Hematopoietic multipotent progenitor cell (in vitro differentiated cells): ENCODE measurements around the gene LETM1. TPM values are rescaled to one million over a fixed set of nuclear protein-coding genes. Genes with fewer than 3 reads are reported as not detected.

Source experiments
- DNase-seq, 3 donors: peaks; one replicate each; pipeline ENCODE4 v3.0.0-alpha.2; 2011 to 2015; ENCODE audit warnings: low read depth in 2 of 3, low spot score in 2 of 3
- total RNA-seq: library from RNA; depleted of rRNA; stranded (reverse); fragments of >200 nt; gene quantifications from one replicate; pipeline ENCODE4 v1.2.3, GENCODE V29; 2012

The LETM1 gene
- total RNA-seq, 1 donor = 75.9 TPM

DNA sequence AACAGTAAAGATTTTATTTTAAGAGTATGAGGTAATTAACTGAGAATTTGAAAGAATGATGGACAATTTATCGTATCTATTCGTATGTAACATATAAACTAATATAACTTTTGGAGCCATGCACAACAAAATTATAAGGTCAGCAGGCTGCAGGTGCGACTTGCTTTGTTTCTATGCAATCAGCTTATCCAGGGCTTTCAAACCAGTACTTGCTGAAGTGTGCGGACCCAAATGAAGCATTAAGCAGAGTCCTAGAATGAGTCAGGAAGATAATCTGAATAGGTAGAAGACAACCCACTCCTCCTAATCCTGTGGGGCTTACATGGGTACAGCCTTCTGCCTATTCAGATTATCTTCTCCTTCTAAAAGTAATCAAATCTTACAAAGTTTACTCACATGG is 17.3 kb upstream of the LETM1 start:
- DNase-seq = no peak

GRCh38 chr4:1872870-1873269 is 16.9 kb upstream of the LETM1 start:
- peak in 1 of 3 donors; percentile 39 for DNase-seq

DNA sequence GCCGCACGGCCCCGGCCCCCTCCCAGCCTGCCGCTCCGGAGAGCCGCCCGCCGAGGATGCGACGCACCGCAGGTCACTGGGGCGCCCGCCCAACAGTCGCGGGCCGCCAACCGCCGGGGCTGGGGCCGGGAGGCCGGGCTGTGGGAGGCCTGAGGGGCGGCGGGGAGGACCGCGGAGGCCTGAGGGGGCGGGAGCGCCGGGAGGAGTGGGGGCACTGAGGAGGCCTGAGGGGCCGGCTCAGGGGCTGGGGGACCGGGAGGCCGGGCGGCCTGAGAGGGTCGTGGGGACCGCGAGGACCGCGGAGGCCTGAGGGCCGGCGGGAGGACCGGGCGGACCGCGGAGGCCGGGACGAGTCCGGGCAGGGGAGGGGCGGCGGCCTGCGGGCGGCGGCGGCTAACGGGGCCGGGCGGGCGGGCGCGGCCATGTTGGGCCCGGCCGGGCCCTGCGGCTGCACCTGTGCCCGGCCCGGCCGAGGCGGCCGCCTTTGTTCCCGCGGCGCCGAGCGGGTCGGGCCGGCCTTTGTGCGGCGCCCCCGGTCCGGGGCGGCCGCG is 15.6 kb upstream of the LETM1 start:
- DNase-seq = peak in 1 of 3 donors; percentile 56

DNA sequence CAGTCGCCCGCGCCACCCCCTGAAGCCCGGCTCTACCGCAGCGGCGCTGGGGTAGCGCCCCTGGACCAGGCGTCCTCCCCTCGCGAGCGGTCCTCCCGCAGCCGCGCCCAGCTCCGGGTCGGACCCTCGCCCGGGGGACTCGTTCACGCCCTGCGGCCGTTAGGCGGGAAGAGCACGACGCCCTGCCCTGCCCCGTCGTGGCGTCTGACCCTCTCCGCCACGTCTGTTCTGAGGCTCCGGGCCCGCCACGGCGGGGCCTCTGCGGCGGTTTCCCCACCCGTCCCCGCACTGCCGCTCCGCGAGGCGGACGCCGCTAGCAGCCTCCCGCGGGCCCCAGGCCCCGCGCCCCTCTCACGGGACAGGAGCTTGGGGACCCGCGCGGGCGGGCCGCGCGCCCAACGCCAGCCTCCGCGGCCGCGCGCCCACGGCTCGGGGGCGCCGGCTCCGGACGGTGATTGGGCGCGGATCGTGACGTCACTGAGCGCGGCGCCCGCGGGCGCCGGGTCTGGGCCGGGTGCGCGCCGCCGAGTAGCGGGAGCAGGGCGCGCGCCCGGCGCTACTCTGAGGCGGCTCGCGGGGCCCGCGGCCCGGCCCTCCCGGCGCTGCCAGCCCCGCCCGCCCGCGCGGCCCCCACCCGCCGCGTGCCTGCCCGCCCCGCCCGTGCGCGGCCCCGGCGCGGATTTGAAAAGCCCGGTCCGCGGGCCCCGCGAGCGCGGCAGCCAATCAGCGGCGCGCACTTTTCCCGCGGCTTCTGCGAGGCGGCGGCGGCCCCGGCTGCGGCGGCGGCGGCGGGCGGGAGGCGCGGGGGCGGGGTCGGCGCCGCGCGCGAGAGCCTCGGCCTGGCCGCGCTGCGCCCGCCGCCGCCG is 14.9 kb upstream of the LETM1 start, which contains the start of gene NSD2:
Gene NSD2, plus strand, starts transcription at position 816 of the 866 bp plus-strand sequence. CDS start 29,262 bp downstream, outside the sequence.
- peak; percentile 86 to 93 (median 90) for DNase-seq

DNA sequence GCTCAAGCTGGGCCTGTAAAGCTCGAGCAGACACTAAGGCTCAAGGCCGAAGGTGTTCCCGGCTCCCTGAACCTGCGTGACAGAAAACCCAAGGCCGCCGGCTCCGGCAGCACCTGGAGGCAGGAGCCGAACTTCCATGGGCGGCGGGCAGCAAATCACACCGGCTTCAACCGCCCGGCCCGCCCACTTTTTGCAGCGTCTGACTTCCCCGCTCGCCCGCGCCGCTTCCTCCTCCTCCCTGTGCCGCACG is 14.3 kb upstream of the LETM1 start:
- DNase-seq = peak in 2 of 3 donors; percentile 88 to 89

DNA sequence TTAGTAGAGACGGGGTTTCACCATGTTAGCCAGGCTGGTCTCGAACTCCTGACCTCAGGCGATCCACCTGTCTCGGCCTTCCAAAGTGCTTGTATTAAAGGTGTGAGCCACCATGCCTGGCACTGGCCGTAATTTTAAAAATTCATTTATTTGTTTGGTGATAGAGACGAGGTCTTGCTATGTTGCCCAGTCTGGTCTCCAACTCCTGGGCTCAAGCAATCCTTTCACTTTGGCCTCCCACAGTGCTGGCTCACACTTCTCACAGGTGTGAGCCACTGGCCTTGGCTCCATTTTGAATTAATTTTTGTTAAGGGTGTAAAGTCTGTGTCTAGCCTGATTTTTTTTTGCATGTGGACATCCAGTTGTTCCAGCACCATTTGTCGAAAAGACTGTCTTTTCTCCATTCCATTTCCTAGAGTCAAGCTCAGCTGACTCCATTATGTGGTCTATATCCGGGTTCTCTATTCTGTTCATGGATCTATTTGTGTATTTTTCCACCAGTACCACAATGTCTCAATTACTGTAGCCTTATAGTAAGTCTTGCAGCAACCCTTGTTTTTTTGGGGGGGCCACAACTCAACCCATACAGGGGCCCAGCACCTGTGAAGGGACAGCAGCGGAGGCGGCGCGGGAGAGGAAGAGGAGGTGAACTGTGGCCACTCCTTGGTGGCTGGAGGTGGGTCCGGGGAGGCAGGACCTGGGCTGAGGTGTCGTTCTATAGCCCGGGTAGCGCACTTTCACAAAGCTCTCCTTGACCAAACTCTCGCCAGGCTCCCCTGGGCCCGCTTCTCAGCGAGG is 13.8 kb upstream of the LETM1 start:
- no peak for DNase-seq

- DNase-seq = no peak
Measured at GRCh38 chr4:1868912-1869311, 13.0 kb upstream of the LETM1 start.

DNA sequence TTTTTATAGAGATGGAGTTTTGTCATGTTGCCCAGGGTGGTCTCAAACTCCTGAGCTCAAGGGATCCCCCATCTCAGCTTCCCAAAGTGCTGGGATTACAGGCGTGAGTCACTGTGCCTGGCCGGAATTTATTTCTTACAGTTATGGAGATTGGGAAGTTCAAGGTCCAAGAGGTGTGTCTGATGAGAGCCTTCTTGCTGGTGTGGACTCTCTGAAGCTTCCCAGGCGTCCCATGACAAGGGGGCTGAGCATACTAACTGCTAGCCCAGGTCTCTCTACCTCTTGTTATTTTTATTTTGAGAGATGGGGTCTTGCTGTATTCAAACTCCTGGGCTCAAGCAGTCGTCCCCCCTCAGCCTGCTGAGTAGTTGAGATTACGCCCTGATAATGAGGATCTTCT is 12.3 kb upstream of the LETM1 start:
- DNase-seq = no peak

GRCh38 chr4:1866189-1866661 is 10.3 kb upstream of the LETM1 start:
- DNase-seq = no peak

GRCh38 chr4:1864076-1865008 is 8.4 kb upstream of the LETM1 start:
- DNase-seq = no peak

DNA sequence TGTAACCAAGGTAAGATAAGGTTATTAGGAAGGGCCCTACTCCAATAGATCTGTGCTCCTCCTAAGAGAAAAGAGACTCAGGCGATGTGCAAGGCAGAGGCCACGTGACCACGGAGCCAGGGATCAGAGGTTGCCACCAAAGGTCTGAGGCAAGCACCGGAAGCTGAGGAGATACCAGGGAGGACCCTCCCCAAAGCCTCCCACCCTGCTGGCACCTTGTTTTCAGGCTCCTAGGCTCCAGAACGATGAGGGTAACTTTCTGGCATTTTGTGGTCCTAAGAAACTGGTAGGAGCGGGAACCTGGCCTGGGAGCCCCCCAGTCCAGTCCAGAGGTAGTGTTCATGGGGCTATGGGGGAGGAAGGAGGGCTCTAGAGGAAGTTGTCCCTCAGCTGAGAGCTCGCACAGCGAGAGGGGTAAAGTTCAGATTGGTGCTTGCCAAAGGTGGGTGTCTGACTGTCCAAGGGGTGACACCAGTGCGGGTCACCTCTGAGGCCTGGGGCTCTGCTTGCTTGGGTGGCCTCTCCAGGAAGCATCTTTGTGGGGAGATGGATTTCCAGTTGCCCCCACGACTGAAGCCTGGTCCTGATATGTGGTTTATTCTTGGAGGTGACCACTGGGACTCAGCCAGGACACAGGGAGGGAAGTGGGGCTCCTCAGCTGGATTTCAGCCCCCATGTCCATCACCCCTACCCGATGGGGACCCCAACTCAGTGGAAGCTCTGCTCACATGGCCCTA is 7.5 kb upstream of the LETM1 start:
- DNase-seq = no peak

GRCh38 chr4:1862961-1863296 is 7.0 kb upstream of the LETM1 start:
- DNase-seq = no peak

GRCh38 chr4:1862055-1862911 is 6.3 kb upstream of the LETM1 start:
- peak in 1 of 3 donors; percentile 29 for DNase-seq

- no peak for DNase-seq
Measured at GRCh38 chr4:1859389-1859753, 3.4 kb upstream of the LETM1 start.

- no peak for DNase-seq
Measured at GRCh38 chr4:1857931-1858330, 2.0 kb upstream of the LETM1 start.

DNA sequence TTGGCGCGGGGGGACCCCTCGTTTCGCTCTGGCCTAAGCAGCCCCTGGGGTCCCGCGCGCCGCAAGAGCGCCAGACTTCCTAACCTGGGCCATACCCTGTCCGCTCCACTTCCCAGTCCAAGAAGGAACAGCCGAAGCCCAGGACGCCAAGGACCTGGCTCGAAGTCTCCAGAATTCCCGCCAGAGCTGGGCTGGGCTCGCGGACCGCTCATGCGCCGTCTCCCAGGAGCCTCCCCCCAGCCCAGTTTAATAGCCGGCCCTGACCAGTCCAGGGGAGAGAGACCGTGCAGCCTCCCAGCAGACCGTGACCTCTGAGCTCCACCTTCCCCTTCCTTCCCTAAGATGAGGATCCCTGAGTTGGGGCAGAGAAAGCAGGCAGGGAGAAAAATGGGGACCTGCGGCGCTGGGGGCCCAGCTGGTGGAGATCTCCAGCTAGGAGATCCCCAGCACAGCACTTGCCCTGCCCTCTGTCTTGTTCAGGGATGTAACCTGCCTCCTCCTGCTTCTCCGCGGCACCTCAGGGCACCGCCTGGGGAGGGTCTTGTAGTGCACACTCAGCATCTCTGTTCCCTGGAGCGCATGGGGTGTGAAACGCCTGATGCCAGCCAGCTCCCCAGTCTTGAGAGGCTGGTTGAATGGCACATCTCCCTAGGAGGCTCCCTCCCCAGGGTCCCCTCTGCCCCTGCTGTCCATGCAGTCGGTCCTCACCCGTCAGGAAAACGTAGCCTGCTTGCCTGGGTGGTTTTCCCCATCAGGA is 1.2 kb upstream of the LETM1 start:
- DNase-seq = no peak

GRCh38 chr4:1855333-1856070 is 454 bp downstream of the LETM1 start:
- DNase-seq = no peak

DNA sequence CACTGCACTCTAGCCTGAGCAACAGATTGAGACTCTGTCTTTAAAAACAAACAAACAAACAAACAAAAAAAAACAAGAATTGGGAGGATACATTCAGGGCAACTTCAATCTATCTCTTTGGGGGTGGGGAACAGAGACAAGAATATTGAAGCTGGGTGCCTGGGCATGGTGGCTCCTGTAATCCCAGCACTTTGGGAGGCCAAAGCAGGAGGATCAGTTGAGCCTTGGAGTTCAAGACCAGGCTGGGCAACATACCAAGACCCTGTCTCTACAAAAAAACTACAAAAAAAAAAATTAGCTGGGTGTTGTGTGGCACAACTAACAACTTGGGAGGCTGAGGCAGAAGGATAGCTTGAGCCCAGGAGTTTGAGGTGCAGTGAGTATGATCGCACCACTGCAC is 1.2 kb downstream of the LETM1 start:
- DNase-seq = no peak
